SH-SY5Y (cell line): Measurements from ENCODE around the gene DOK3.
A peak's percentile ranks its signal among the peaks of the same experiment; 100 is the strongest.

Experiments used
- GATA2 ChIP-seq: IDR thresholded peaks from 2 replicates; pipeline ENCODE4 v1.6.1; 2011; ENCODE audit warnings: mild to moderate bottlenecking, low read depth, low read length
- GATA3 ChIP-seq: IDR thresholded peaks from 2 replicates; pipeline ENCODE4 v1.6.1; 2011; ENCODE audit warnings: low read depth, mild to moderate bottlenecking, low read length, moderate library complexity

The DOK3 gene

GRCh38 chr5:177524539-177524900, 14.9 kb upstream of the DOK3 start:
- TF ChIP-seq GATA2 (no peak), GATA3 (no peak)

- TF ChIP-seq GATA3 (no peak), GATA2 (no peak)
These were observed 14.3 kb upstream of the DOK3 start for GRCh38 chr5:177523711-177524538.

DNA sequence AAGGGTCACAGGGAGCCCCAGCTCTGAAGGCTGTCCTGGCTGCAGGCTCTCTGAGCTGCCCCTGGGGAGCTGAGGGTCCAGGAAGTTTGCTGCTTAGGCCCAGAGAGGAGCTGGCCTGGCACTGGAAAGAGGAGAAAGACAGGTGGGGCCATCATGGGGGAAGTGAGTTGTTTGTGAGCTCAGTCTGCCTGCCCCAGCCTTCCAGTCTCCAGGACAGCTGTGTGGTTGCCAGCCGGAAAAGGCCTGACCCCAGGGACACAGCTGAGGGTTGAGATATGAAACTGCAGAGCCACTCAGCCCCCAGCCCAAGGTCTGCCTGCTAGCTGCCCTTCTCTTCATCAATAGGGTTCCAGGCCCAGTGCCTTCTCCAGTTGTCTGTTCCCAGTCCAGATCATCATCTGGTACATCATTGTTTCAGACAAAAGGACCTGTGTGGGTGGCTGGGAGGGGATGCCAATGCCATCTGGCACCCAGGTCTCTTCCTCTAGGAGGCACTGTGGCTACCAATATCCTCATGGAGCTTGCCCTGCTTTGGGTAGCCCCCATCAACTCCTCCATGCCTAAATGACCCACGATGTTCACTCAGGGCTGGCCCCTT, 11.4 kb upstream of the DOK3 start:
- TF ChIP-seq GATA3 (no peak), GATA2 (no peak)

DNA sequence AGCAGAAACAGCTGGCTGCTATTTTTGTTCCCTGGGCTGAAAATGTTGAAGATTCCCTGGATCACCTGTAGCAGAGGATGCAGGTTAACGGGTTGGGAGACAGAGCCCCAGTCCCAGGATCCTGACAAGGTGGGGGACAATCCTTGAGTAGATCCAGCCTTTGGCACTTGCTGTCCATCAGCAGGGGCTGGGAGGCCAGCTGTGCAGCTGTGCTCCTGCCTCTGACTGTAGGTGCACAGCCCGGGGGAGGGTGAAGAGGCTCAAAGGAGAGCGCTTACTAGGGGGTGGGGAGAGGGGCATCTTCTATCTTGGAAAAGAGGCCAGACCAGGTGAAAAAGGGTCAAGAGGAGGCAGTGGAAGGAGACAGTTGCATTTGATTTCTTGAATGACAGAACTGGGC, 10.6 kb upstream of the DOK3 start:
- no peak for TF ChIP-seq GATA2
- TF ChIP-seq GATA3 = no peak

- TF ChIP-seq GATA2 = no peak
- TF ChIP-seq GATA3 = no peak
These were observed 10.0 kb upstream of the DOK3 start for GRCh38 chr5:177519463-177520235.

- TF ChIP-seq GATA2 = peak; percentile 99
- TF ChIP-seq GATA3 = no peak; the same call in 1 of the 2 replicates
These were observed 7.3 kb upstream of the DOK3 start, which contains the start of gene DDX41 for GRCh38 chr5:177516601-177517568. TSS of gene DDX41 (minus strand) at chr5:177516961. CDS start at chr5:177516945, 16 bp downstream.

DNA sequence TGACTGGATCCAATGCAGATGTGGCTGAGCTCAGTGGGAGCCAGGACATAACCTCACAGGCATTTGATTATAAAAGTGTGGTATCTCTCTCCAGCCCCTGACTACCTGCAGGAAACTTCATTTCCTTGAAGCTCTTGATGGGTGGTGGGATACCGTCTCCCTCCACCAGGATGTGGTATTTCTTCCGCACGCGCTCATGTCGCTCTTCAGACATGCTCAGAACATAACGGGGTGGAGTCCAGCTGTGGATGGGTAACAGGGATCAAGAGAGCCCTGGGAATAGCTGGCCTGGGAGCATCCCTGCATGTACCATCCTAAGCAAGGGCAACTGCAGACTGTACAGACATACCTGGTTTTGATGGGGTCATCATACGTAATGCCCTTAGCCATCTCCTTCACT, 6.0 kb upstream of the DOK3 start:
- TF ChIP-seq GATA3 = no peak
- TF ChIP-seq GATA2 = no peak

GRCh38 chr5:177514541-177514940, 4.9 kb upstream of the DOK3 start:
- TF ChIP-seq GATA3 (no peak), GATA2 (no peak)

- TF ChIP-seq GATA3 (no peak), GATA2 (no peak)
These were observed 3.9 kb upstream of the DOK3 start for GRCh38 chr5:177513500-177513899.

- TF ChIP-seq GATA3 (no peak), GATA2 (no peak)
These were observed 3.2 kb upstream of the DOK3 start for GRCh38 chr5:177512736-177513380.

DNA sequence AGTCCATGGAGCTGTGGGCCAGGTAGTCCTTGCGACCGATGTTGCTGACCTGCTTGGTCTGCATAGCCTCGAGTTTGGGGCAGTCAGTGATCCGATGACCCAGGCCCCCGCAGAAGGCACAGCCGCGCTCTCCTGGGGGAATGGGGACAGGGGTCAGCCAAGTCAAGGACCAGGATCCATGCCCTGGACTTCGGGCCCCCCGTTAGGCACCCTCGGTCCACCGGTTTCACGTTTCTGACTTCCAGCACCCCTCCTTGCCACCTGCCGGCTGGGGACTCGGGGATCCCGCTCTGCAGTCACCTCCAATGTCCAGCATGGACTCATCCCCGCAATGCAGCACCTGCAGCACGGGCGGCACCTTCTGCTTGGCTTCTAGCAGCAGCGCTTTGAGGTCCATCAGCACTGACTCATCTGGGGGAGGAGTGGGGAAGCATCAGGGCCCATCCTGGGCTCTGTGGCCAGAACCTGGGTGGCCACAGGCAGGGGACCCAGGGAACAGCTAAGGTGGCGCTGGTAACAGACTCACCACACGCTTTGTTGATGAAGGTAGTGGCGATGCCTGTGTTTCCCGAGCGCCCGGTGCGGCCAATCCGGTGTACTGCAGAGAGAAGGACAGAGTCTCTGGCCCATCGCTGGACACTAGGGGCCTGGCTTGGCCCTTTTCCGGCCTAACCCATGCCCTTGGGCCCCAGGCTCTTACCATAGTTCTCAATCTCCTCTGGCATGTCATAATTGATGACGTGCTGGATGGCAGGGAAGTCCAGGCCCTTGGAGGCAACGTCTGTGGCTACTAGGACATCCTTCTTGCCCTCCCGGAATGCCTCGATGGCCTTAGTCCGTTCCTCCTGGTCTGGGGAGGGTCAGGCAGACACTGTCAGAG, 2.4 kb upstream of the DOK3 start:
- TF ChIP-seq GATA3 (no peak), GATA2 (no peak)

GRCh38 chr5:177511181-177511580, 1.6 kb upstream of the DOK3 start:
- TF ChIP-seq GATA3 (no peak), GATA2 (no peak)

GRCh38 chr5:177510567-177511053, 984 bp upstream of the DOK3 start:
- TF ChIP-seq GATA3 (no peak), GATA2 (no peak)
